SKM-1 (cell line): Measurements from ENCODE around the gene WNT6.

ENCODE experiments used
- DNase-seq: peaks from one replicate; lab custom pipeline; 2025; ENCODE audit not compliant: unreplicated experiment; lab: John Stamatoyannopoulos, UW

WNT6 gene

DNA sequence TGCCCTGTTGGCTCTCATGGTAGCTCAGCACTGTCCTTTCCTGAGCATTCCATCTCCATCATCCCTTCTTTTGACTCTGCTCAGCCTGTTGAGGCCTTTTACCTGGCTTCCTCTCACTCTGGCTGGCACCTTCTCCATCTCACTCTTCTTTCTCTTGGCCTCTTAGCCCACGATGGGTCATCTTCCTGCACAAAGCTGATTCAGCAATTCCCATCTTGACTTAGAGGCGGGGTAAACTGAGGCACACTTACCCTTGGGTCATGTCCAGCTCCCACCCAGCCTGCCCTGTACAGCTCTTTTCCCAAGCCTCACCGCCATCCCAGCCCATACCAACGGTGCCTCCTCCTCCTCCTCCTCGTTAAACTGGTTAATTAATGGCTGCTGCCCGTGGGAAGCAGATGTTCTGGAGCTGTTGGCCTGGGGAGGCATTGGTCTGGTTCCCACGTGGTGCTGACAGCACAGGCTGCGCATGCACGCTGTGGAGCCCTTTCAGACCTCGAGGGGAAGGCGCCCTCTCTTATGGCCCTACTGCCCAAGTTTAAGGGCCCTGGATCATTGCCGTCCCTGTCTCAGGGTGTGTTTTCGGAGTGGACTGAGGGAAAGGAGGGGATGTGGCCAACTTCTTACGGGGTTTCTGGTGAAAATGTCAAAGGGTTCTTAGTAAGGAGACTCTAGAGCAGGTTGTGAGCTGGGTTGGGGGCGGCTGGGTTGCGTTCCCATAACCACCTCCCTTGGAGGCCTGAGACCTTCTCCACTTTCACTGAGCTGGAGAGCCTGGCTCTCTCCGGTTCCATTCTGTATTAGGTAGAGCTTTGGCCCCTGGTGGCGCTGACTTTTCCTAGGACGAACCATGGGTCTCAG, 31.9 kb downstream of the WNT6 start:
- no peak for DNase-seq

DNA sequence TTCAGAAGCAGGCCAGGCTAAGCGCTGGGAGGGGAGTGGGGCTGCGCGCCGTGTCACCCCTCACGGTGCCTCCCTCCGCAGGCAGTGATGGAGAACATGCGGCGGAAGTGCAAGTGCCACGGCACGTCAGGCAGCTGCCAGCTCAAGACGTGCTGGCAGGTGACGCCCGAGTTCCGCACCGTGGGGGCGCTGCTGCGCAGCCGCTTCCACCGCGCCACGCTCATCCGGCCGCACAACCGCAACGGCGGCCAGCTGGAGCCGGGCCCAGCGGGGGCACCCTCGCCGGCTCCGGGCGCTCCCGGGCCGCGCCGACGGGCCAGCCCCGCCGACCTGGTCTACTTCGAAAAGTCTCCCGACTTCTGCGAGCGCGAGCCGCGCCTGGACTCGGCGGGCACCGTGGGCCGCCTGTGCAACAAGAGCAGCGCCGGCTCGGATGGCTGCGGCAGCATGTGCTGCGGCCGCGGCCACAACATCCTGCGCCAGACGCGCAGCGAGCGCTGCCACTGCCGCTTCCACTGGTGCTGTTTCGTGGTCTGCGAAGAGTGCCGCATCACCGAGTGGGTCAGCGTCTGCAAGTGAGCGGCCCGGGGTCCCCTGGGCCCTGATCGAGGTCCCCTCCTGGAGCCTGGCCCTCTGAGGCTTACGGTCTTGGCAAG, 33.2 kb downstream of the WNT6 start:
- DNase-seq, result peak; percentile 38

DNA sequence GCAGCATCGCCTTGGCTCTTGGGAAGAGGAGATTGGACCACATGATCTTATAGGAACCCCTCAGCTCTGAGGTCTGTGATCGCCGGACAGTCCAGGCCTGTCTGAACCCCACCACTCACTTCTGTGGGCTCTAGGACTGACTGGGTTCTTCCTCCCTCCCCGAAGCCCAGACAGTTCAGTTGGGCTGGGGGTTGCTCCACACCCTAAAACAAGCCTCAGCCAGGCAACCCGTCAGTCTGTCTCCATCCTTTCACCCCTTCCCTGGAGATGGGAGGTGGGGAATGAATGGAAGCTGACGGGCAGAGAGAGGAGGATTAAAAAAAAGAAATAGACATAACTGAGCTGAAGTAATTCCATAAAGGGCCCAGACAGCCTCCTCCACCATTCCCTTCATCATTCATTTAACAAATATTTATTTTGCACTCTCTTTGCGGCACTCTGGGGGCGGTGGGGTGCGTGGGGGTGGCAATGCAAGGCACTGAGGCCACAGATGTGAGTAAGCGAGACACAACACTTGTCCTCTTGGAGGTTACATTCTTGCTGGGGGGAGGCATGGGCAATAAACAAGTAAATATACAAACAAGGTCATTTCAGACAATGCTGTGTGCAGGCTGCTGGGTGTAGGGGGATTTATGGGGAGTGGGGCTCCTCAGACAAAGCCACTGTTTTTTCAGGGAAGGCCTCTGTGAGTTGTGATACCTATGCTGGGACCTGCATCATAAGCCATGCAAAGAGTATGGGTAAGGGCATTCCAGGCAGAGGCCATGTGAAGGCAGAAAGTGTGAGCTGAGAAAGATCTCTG, 33.9 kb downstream of the WNT6 start:
- DNase-seq, result no peak

DNA sequence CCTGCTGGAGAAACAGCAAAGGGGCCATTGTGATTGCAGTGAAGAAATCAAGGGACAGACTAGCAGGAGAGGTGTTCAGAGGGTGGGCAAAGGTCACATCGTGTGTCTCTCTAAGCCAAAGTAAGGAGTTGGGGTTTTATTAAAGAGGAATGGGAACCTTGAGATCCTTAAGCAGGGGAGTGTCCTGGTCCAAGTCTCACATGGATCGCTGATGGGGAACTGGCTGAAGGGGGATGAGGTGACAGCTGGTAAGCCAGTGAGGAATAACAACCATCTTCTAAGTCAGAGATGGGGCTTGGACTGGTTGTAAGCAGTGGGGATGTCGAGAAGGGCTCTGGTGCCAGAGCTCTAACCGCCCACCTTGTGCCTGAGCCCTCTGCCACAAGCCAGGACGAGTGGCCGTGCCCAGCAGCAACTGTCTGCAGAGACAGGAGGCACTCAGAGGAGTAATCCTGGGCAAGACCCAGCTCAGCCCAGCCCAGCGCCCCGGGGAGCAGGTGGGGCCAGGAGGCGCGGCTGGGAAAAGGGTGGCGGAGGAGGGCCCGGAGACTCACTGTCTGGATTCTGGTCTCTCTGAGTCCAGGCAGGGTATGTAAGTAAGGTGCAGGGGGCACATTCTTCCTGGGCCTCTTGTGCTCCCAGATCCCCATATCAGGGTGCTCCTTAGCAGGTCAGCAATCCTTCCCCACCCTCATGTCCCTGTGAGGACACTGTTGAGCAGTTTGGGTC, 34.7 kb downstream of the WNT6 start:
- DNase-seq, result no peak

DNA sequence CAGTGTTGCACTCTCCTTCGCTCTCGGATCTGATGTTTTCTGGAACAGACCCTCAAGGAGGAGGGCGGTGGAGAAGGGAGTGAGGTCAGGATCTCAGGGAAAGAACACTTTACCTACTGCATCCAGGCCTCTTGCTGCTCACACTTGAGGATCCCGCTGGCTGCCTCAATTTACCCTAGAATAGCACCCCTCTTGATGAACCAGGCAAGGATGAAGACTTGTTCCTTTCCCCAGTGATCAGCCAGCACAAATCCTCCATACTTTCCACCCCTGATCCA, 35.2 kb downstream of the WNT6 start:
- DNase-seq, result no peak

DNA sequence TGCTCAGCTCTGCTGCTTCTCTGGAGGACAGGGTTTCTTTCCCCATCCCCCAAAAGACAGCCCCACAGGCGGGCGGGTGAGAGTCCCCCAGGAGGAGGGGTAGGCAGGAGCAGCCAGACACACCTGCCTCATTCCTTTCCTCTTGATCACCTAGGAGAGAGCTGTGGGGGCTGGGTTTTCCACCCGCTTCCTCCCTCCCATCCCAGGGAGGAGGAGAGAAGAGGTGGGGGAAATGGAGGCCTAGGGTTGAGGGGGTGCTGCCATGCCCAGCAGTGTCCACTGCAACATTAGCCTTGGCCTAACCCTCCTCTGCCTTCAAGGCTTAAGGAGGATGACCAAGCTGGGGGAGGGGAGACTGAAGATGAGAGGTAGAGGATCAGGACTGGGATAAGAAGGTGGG, 35.7 kb downstream of the WNT6 start:
- no peak for DNase-seq

DNA sequence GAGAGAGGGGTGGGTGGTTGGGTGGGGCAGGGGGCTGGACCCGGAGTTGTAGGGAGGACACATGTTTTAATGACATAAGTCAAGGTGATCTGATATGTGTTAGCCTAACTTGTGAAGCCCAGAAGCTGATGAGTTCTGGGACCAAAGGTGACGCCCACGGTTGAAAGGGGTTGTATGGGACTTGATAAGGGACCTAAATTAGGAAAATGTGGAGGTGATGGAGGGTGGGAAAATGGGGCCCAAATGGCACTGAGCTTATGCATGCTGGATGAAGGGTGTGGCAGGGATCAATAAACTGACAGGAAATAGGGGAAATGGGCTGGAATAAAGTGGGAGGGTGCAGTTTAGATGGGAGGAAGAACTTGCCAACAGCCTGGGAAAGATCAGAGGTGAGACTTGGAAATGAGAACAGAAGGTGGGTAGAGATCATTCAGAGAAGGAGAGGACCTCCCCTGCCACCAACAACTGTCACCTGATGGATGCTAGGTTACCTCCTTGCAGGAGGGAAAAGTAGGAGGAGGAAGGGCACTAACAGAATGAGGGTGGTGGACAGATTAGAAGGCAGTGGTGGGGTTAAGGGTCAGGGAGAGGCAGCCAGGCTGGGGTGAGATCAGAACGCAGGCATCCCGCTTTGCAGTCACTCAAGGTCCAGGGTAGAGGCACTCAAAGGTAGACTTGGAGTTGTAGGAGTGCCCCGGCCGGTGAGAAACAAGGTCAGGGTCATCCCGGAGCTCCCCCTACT, 36.3 kb downstream of the WNT6 start:
- DNase-seq, result no peak

DNA sequence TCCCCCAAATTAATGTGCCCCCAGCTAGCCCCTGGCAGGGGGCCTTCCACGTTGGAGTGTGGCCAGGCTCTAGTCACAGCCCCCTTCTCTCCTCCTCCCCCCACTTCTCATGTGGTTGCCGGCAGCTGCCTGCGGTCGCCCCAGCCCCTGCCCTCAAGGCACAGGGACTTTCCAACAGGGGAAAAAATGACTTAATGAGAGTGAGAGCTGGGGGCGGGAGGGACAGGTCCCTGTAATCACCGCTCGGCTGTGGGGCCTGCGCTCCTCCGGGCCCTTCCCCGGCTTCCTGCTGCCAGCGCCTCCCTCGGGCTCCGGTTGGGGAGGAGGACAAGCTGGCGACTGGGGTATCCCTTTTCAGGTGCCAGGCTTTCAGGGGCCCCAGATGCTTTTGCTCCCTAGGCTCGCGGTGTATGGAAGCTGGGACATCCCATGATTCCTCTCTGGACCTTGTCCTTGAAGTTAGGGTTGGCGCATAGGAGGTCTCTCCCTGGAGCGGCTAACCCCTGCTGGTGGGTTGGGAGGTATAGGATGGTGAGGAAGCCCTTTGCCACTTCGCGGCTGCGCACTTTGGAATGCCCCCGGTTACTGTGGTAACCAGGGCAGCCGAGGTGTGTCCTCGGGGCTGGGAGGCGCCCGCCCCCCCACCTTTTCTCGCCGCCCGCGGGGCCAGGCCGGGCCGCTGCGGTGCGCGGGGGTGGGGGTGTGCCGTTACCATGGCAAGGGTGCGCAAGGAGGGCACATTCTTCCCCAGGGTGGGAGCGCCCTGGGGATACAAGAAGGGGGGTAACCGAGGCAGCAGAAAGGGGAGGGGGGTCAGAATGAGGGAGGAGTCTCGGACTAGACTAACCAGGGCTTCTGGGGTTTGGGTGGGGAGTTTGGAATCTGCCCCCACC, 37.1 kb downstream of the WNT6 start:
- no peak for DNase-seq

DNA sequence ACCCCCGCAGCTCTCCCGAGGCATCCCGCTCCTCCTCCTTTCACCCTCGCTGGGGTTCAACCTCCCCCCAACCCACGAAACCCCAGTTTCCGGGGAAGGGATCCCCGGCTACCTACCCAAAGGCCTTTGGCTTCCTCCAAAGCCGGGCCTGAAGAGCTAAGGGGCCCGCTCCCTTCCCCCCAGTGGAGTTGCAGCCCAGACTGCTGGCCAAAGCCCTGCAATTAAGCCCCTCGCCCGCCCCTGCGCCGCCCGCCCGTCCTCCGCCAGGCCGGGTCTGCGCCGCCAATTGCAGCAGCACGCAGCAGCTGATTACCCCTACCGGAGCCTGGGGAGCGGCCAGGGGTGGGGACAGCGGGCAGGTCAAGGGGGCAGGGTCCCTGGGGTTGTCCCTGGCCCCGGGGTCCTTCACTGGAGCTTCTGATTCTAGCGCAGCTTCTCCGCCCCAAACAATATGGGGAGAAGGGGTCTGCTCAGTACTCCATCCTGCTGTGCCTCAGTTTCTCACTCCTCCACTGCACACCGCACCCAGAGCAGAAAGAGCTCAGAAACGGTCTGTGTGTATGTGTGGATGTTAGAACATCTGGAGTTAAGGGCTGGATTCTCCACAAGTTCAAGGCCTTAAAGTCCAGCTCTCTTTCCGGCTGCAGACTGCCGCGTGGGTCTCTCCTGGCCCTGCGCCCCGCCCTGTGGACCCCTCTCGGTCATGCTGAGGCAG, 37.9 kb downstream of the WNT6 start:
- no peak for DNase-seq

DNA sequence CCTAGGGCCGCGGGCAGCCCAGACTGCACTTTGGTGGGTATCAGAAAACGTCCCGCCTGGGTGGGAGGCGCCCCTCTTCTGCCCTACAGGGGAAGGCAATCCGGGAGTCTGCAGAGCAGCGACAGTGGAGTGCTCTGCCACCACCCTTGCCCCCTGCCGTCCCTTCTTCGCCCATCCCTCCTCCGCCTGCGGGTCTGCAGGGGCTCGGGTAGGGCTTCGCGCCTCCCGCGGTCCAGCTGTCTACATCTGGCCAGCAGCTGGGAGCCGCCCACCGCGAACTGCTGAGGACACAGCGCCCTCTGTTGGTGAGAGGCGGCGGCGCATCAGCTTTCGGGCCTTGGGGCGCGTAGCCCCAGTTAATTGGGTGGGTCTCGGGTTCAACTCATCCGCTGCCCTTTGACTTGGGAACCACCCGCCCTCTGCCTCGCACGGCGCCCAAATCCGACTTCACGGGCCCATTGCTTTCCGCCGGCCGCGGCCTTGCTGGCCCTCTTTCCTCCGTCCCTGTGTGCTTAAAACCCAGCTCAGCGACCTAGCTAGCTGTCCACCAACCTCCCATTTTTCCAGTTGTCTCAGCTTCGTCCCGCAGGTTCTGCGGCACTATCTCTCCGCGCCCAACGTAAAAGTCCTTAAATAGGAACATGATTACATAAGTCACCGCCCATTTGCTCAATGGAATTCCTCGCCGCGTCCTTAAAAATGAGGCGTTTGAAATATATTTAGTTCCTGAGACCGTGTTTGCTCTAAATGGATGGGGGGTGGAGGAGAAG, 38.7 kb downstream of the WNT6 start:
- peak; percentile 19 for DNase-seq

DNA sequence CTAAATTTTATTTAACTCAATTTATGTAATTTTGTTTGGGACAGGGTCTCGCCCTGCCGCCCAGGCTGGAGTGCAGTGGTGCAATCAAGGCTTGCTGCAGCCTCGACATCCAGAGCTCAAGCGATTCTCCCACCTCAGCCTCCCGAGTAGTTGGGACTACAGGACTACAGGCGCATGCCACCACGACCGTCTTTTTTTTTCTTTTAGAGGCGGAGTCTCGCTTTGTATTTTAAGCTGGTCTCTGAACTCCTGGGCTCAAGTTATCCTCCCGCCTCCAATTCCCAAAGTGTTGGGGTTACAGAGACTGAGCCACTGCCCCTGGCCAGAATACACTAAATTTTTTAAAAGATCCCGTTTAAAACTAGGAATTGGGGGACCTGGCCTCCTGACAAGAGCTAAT, 39.5 kb downstream of the WNT6 start:
- no peak for DNase-seq

DNA sequence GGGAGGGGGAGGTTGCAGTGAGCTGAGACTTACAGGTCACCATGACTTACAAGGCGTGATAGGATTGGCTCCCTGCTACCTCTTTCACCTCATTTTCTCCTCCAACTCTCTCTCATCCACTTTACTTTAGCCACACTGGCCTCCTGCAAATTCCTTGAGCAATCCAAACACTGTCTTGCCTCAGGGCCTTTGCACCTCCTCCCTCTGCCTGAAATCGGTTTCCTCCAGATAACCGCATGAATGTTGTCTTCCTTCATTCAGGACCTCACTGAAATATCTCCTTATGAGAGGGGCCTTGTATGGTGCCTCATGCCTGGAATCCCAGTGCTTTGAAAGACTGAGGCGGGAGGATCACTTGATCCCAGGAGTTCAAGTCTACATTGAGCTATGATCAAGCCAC, 42.8 kb downstream of the WNT6 start:
- no peak for DNase-seq

DNA sequence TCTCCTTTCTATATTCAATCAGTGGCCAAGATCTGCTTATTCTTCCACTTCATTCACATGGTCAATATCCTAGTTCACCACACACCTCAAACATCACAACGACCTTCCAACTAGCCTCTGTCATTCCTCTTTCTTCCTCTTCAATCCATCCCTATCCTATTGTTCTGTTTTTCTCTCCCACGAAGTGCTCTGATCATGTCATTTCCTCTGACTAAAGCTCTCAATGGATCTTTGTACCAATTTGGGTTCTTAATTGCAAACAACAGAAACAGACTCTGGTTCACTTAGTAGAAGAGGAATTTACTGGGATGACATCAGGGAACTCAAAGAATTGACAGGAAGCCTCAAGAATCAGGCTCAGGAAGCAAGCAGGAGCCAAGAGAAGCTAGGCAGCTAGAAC, 44.6 kb downstream of the WNT6 start:
- no peak for DNase-seq

DNA sequence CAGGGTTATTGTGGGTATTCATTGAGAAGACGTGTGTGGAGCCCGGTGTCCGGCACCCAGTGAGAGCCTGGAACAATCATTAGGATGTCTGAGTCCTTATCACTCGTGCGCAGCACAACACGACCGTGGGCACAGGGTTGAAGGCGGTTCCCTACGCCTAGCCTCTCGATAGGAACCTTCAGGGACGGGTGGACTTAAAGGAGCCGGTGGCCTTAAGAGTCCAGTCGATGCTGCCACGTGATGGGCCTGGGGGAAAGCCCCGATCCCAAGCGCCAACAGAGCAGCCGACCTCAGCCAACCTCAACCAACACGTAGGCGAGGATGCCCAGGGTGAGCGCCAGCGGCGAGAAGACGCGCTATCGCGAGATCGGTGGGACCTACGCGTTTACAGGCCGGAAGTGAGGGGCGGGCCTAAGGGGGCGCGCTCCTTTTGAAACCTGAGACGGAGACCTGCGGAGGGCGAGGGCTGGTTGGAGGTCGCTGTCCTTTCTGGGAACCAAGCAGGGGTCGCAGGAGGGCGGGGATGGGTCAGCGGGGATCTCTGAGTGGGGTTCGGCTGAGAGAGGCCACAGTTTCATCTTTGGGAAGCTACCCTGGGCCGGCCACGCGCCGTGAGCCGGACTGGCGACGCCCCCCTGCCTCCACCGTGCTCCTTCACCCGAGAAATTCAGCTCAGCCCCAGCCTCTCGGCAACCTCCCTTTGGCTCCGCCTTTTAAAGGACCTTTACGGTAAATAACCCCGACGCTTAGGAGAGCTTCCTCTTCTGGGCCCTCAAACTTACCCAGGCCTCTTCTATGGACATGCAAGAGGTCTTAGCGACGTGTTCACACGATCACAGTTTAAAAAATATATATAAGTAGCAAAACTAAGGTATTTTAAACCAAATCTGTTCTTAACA, 49.4 kb downstream of the WNT6 start:
- peak; percentile 80 for DNase-seq

DNA sequence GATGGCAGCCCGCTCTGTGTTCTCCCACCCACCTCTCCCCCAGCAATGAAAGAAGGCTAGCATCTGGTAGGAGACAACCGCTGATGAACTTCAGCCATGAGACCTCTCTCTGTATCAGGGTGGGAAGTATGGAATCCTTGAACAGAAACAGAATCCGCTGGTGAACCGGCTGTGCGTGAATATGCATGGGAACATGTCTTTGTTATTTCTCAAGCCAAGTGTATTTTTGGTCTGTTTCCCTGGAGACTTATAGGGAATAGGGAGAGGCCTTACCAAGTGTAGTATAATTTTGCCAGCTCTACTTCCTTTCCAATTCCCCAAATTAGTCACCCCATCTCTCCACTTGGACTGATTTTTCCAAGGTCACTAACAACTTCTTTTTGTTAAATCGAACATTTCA, 51.1 kb downstream of the WNT6 start:
- DNase-seq, result no peak

DNA sequence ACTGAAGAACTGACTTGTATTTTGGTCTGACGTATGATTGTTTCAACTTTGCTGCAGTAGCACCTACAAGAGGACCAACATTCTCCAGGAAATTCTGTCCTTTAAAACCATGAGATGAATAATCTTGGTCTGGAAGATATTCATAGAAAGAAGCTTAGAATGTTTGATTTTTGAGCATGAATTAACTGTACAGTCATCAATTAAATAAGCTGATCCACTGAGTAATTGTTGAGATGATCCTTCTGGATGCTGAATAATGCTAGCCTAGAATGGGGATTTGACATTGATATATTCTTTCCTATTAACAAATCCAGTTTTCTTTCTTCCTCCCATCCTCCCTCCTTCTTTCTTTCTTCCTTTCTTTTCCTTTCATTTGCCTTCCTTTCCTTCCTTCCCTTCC, 60.9 kb downstream of the WNT6 start:
- DNase-seq, result no peak
